Caco-2 (cell line): ENCODE data around the gene CST7. TPM values are rescaled to one million over a fixed set of nuclear protein-coding genes. Genes with fewer than 3 reads are reported as not detected.

Source experiments
- BruUV-seq: library from RNA; stranded (reverse); fragments of 400-500 nt; replicated peaks from 2 replicates; lab custom pipeline; 2021; lab: Mats Ljungman, UMichigan
- CTCF ChIA-PET: fragments of 300-600 bp; sonication (Branson Sonifier 250); formaldehyde crosslinking; loops from one replicate; lab custom pipeline; 2022; ENCODE audit warnings: antibody characterized with exemption; lab: Charles Lee
- POLR2A ChIA-PET: fragments of 300-600 bp; sonication (Branson Sonifier 250); formaldehyde crosslinking; loops from one replicate; lab custom pipeline; 2022; ENCODE audit warnings: antibody characterized with exemption; lab: Charles Lee
- DNase-seq, 2 experiments: peaks; one replicate each; pipeline versions ENCODE4 v3.0.0 to v3.0.0-alpha.2; 2020 to 2022
- H3K27me3 ChIP-seq: replicated peaks from 2 replicates; pipeline ENCODE4 v1.6.0; 2011; ENCODE audit warnings: low read length; ENCODE audit not compliant: control insufficient read depth, insufficient read depth
- H3K36me3 ChIP-seq: 2 replicates; pipeline ENCODE4 v1.5.1; 2011; ENCODE audit warnings: low read length; ENCODE audit not compliant: control insufficient read depth, insufficient read depth
- H3K4me1 ChIP-seq: fragments of 250-450 bp; sonication (Bioruptor Pico); 2 replicates; pipeline ENCODE4 v1.5.1; 2020; ENCODE audit warnings: mild to moderate bottlenecking
- H3K4me3 ChIP-seq: 2 replicates; pipeline ENCODE4 v1.5.1; 2011; ENCODE audit warnings: low read depth, mild to moderate bottlenecking, control low read depth, low read length
- H3K9me3 ChIP-seq: fragments of 250-450 bp; sonication (Bioruptor Pico); 2 replicates; pipeline ENCODE4 v1.5.1; 2020; ENCODE audit warnings: mild to moderate bottlenecking, moderate library complexity
- H3K27ac Mint-ChIP-seq: one replicate; pipeline ENCODE4 v1.8.0; 2022; ENCODE audit warnings: mixed read lengths; ENCODE audit not compliant: unreplicated experiment
- H3K27me3 Mint-ChIP-seq: one replicate; pipeline ENCODE4 v1.8.0; 2022; ENCODE audit warnings: mixed read lengths; ENCODE audit not compliant: insufficient read depth, unreplicated experiment
- H3K36me3 Mint-ChIP-seq: one replicate; pipeline ENCODE4 v1.8.0; 2022; ENCODE audit warnings: mild to moderate bottlenecking, mixed read lengths; ENCODE audit not compliant: insufficient read depth, unreplicated experiment
- H3K4me1 Mint-ChIP-seq: one replicate; pipeline ENCODE4 v1.8.0; 2022; ENCODE audit warnings: low read depth, mixed read lengths; ENCODE audit not compliant: unreplicated experiment
- H3K4me3 Mint-ChIP-seq: one replicate; pipeline ENCODE4 v1.8.0; 2022; ENCODE audit warnings: mild to moderate bottlenecking, moderate library complexity, mixed read lengths; ENCODE audit not compliant: unreplicated experiment
- H3K9me3 Mint-ChIP-seq: one replicate; pipeline ENCODE4 v1.8.0; 2022; ENCODE audit warnings: mixed read lengths; ENCODE audit not compliant: unreplicated experiment
- CTCF ChIP-seq, 2 experiments: fragments of 200-600 bp in 1 of 2; IDR thresholded peaks; 1 replicate in 1 of 2; 2 replicates in 1 of 2; pipeline versions ENCODE4 v1.5.1 to v1.8.0; 2011 to 2022; ENCODE audit warnings: antibody characterized with exemption in 1 of 2, control low read depth in 1 of 2, inconsistent platforms in 1 of 2, low read depth in 1 of 2, low read length in 1 of 2, mild to moderate bottlenecking in 1 of 2, moderate library complexity in 1 of 2; ENCODE audit not compliant: insufficient read depth in 1 of 2, severe bottlenecking in 1 of 2, unreplicated experiment in 1 of 2
- intact Hi-C: fragments of 100-400 bp; cut with micrococcal nuclease; formaldehyde crosslinking; loops from one replicate; pipeline ENCODE4 v1.10.0; 2022; ENCODE audit not compliant: unreplicated experiment
- total RNA-seq: library from RNA; stranded (reverse); gene quantifications from 2 replicates; pipeline ENCODE4 v1.2.3, GENCODE V29; 2022

CST7 gene
- total RNA-seq, 1 experiment from 2014 or later: not detected

- Histone ChIP-seq H3K4me3 (no peak overlapping the region), H3K27me3 (no peaks in the 10 kb centered on the region), H3K36me3 (peaks cover 7% of the 10 kb centered on the region), H3K9me3 (0 out of 2 replicates have a peak, but pooled peaks cover 3% of the 10 kb centered on the region), H3K4me1 (no peaks in the 10 kb centered on the region)
- CTCF ChIA-PET: no interaction called here
- BruUV-seq: no TSS peak
- DNase-seq: no peak
- H3K4me1 Mint-ChIP-seq: no peaks in the 10 kb centered on the region
- H3K27me3 Mint-ChIP-seq: no peaks in the 10 kb centered on the region
- TF ChIP-seq CTCF (IDR thresholded peaks at IDR 0.05; ENCODE audit: insufficient read depth in 1 of 2, low read depth in 1 of 2, low read length in 1 of 2, severe bottlenecking in 1 of 2, unreplicated experiment in 1 of 2): no peak
- H3K9me3 Mint-ChIP-seq: peaks cover 31% of the 10 kb centered on the region
- peak overlapping the region; percentile 56 for H3K27ac Mint-ChIP-seq
- peaks cover 49% of the 10 kb centered on the region for H3K36me3 Mint-ChIP-seq
- intact Hi-C loops: no loop called here
- no peak overlapping the region for H3K4me3 Mint-ChIP-seq
- POLR2A ChIA-PET: no interaction called here
These were observed 31.4 kb downstream of the CST7 start for GRCh38 chr20:24980291-24981053.

- ChIA-PET POLR2A (no interaction called here), CTCF (no interaction called here)
- H3K4me3 Mint-ChIP-seq: no peak overlapping the region
- peaks cover 49% of the 10 kb centered on the region for H3K36me3 Mint-ChIP-seq
- peaks cover 23% of the 10 kb centered on the region for H3K9me3 Mint-ChIP-seq
- DNase-seq: no peak
- no peaks in the 10 kb centered on the region for H3K9me3 ChIP-seq
- H3K27ac Mint-ChIP-seq: no peak overlapping the region
- peaks cover 7% of the 10 kb centered on the region for H3K36me3 ChIP-seq
- no peaks in the 10 kb centered on the region for H3K4me1 Mint-ChIP-seq
- no peak overlapping the region for H3K4me3 ChIP-seq
- intact Hi-C loops: no loop called here
- no peak for TF ChIP-seq CTCF (IDR thresholded peaks at IDR 0.05; ENCODE audit: insufficient read depth in 1 of 2, low read depth in 1 of 2, low read length in 1 of 2, severe bottlenecking in 1 of 2, unreplicated experiment in 1 of 2)
- no peaks in the 10 kb centered on the region for H3K27me3 Mint-ChIP-seq
- H3K27me3 ChIP-seq: no peaks in the 10 kb centered on the region
- no TSS peak for BruUV-seq
- no peaks in the 10 kb centered on the region for H3K4me1 ChIP-seq
These were observed 32.2 kb downstream of the CST7 start for GRCh38 chr20:24981282-24981681.

GRCh38 chr20:24981790-24982189 lies 32.7 kb downstream of the CST7 start:
- no peak for DNase-seq
- no TSS peak for BruUV-seq
- H3K9me3 Mint-ChIP-seq: peaks cover 20% of the 10 kb centered on the region
- peaks cover 7% of the 10 kb centered on the region for H3K36me3 ChIP-seq
- H3K4me1 Mint-ChIP-seq: no peaks in the 10 kb centered on the region
- no peak overlapping the region for H3K27ac Mint-ChIP-seq
- no peaks in the 10 kb centered on the region for H3K4me1 ChIP-seq
- no peak overlapping the region for H3K4me3 Mint-ChIP-seq
- ChIA-PET CTCF (no interaction called here), POLR2A (no interaction called here)
- intact Hi-C loops: no loop called here
- H3K27me3 ChIP-seq: no peaks in the 10 kb centered on the region
- no peaks in the 10 kb centered on the region for H3K27me3 Mint-ChIP-seq
- no peak overlapping the region for H3K4me3 ChIP-seq
- no peak for TF ChIP-seq CTCF (IDR thresholded peaks at IDR 0.05; ENCODE audit: insufficient read depth in 1 of 2, low read depth in 1 of 2, low read length in 1 of 2, severe bottlenecking in 1 of 2, unreplicated experiment in 1 of 2)
- H3K9me3 ChIP-seq: no peaks in the 10 kb centered on the region
- peaks cover 49% of the 10 kb centered on the region for H3K36me3 Mint-ChIP-seq
